ENCODE results near the gene PRPF6.

GRCh38 chr20:64053841-64054661, 73.1 kb downstream of the PRPF6 start:
- TF ChIP-seq, protein P1, sequence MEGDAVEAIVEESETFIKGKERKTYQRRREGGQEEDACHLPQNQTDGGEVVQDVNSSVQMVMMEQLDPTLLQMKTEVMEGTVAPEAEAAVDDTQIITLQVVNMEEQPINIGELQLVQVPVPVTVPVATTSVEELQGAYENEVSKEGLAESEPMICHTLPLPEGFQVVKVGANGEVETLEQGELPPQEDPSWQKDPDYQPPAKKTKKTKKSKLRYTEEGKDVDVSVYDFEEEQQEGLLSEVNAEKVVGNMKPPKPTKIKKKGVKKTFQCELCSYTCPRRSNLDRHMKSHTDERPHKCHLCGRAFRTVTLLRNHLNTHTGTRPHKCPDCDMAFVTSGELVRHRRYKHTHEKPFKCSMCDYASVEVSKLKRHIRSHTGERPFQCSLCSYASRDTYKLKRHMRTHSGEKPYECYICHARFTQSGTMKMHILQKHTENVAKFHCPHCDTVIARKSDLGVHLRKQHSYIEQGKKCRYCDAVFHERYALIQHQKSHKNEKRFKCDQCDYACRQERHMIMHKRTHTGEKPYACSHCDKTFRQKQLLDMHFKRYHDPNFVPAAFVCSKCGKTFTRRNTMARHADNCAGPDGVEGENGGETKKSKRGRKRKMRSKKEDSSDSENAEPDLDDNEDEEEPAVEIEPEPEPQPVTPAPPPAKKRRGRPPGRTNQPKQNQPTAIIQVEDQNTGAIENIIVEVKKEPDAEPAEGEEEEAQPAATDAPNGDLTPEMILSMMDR (conservative IDR thresholded peaks at IDR 0.05), result peak; percentile 33; the same call in 1 of the 2 replicates
- no peak for TF ChIP-seq EZH2 (IDR thresholded peaks at IDR 0.05; ENCODE audit: low read depth)

All from PC-9 (cell line).